ENCODE data around the gene OSBPL3.
A peak's percentile ranks its signal among the peaks of the same experiment; 100 is the strongest.

The OSBPL3 gene

GRCh38 chr7:24786306-24786705 is 193.7 kb downstream of the OSBPL3 start:
- no peak for DNase-seq

DNA sequence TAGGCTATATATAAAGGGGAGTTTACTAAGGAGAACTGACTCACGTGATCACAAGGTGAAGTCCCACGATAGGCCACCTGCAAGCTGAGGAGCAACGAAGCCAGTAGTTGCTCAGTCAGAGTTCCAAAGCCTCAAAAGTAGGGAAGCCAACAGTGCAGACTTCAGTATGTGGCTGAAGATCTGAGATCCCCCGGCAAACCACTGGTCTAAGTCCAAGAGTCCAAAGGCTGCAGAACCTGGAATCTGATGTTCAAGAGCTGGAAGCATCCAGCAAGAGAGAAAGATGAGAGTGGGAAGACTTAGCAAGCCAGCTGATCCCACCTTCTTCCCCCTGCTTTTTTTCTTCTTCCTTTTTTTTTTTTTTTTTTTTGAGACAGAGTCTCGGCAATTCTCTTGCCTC is 195.7 kb downstream of the OSBPL3 start:
- no peak for DNase-seq

GRCh38 chr7:24783698-24784097 is 196.3 kb downstream of the OSBPL3 start:
- no peak for DNase-seq

- DNase-seq: no peak
Observed at GRCh38 chr7:24781106-24781505, 198.9 kb downstream of the OSBPL3 start.

GRCh38 chr7:24779283-24779655 is 200.7 kb downstream of the OSBPL3 start:
- DNase-seq: no peak

- DNase-seq: no peak
Observed at GRCh38 chr7:24778543-24779282, 201.3 kb downstream of the OSBPL3 start.

DNA sequence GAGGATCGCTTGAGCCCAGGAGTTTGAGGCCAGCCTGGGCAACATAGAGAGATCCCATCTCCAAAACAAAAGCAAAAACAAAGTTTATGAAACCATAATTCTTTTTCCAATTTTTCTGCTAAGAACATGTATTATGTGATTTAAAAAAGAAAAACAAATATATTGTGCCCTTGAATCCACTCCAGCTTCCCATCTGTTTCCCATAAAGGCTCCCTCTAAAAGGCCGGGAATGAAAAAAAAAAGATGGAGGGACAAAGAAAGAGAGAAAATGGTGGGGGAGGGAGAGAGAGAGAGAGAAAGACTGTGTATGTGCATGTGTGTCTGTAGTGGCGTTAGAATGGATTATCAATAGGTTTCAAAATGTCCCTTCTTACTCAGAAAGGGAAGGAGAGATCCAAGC is 202.2 kb downstream of the OSBPL3 start:
- DNase-seq: no peak

GRCh38 chr7:24773646-24774045 is 206.3 kb downstream of the OSBPL3 start:
- no peak for DNase-seq

GRCh38 chr7:24769851-24770250 is 210.1 kb downstream of the OSBPL3 start:
- DNase-seq: no peak

DNA sequence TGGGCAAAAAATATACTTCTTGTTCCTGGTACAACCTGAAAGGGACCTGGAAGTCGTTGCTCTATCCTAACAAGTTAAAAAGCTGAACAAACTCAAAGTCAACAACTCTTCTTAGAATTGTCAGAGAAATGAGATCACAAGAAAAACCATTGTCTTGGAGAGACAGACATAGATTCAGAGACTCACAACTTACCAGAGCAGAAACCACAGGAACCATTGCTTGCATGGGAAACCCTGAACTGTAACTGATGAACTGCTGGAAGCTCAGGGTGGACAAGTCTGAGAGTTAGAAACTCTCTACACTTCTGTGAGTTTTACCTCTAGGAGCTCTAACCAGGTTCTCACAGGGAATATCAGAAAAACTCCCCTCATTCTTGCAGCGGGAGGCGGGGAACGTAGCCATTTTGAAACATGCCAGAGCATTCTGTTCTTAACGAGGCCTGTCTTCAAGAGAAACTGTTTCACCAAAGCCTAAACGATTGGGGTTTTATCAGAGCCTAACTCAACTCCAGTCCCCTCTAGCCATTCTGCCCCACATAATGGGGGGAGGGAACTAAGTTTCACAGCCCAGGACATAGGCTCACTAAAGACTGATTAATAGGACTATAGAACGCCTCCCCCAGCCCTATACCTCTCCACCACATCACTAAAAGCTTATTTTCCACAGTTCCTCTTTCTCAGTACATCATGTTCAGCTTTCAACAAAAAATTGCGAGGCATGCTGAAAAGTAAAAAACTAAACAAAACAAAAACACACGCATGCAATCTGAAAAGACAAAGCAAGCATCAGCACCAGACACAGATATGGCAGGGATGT is 210.8 kb downstream of the OSBPL3 start:
- no peak for DNase-seq

DNA sequence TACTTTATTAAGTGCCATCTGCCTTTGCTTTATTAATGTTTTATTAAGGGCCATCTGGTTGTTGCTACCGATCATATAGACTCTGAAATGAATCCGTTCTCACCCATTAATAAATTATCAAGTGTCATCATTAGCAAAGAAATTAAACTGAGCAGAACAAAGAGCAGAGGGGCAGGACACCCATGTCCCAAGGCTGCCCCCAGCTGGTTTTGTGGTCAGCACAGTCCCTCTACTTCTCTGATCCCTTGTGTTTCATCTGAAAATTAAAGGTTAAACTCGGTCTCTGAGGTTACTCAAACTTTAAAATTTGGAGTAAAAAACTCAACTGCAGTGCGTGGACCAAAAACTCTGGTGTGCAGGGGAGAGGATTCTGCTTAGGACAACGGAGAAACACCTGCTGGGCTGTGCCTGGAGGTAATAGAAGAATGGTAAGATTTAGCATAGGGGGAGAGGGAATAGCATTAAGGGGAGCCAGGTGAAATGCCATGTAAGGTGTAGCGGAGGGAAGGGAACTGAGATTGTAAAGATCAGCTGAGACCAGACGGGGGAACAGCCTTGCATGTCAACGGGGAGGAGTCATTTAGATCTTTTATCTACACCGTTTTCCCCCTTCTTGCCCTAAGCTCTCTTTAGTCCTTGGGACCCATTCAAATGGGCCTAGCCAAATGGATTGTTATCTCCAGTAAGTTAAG is 212.0 kb downstream of the OSBPL3 start:
- DNase-seq: no peak

DNA sequence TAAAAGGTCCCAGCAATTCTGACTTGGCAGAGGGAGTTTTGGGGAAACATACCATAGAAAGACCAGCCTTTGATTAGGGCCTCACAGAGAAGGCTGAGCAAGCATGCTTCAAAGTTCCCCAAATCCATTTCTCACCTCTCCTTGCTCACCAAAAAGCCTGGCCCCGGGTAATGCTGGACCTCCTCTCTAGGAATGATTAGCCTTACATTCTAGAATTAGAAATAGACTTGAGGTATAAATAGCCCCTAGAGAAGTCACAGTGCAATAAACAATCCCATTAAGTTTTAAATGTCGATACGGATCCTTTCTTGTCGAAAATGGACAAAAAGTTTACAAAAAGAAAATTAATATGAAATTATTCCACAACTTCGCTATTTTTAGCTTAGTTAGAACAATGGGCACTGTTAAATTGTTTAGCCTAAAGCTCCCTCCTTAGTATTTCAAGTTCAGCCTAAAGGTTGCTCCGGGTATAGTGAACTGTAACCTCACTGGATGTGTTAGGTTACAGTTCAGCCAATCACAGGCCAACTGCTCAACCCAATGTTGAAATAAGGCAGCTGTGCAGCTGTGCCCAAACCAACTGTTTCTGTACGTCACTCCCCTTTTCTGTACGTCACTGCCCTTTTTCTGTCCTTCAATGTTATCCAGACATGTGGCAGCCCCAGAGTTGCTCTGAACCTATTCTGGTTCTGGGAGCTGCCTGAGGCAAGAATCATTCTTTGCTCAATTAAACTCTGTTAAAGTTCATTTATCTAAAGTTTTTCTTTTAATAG is 214.8 kb downstream of the OSBPL3 start:
- DNase-seq: no peak

- no peak for DNase-seq
Observed at GRCh38 chr7:24764011-24764410, 216.0 kb downstream of the OSBPL3 start.

- no peak for DNase-seq
Observed at GRCh38 chr7:24763303-24763901, 216.6 kb downstream of the OSBPL3 start.

GRCh38 chr7:24762771-24763170 is 217.2 kb downstream of the OSBPL3 start:
- DNase-seq: no peak

DNA sequence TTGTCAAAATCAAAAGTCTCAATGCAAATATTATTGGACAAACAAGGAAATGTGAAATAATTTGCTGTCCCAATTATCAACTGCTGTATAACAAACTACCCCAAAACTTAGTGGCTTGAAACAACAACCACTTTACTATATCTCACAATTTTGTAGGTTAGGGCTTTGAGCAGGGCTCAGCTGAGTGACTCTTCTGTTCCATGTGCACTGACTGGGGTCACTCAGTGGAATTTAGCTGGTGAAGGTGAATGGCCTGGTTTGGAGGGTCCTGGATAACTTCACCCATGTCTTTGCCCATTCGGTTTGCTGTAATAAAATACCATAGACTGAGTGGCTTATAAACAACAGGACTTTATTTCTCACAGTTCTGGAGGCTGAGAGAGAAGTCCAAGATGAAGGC is 219.0 kb downstream of the OSBPL3 start:
- DNase-seq: no peak

DNA sequence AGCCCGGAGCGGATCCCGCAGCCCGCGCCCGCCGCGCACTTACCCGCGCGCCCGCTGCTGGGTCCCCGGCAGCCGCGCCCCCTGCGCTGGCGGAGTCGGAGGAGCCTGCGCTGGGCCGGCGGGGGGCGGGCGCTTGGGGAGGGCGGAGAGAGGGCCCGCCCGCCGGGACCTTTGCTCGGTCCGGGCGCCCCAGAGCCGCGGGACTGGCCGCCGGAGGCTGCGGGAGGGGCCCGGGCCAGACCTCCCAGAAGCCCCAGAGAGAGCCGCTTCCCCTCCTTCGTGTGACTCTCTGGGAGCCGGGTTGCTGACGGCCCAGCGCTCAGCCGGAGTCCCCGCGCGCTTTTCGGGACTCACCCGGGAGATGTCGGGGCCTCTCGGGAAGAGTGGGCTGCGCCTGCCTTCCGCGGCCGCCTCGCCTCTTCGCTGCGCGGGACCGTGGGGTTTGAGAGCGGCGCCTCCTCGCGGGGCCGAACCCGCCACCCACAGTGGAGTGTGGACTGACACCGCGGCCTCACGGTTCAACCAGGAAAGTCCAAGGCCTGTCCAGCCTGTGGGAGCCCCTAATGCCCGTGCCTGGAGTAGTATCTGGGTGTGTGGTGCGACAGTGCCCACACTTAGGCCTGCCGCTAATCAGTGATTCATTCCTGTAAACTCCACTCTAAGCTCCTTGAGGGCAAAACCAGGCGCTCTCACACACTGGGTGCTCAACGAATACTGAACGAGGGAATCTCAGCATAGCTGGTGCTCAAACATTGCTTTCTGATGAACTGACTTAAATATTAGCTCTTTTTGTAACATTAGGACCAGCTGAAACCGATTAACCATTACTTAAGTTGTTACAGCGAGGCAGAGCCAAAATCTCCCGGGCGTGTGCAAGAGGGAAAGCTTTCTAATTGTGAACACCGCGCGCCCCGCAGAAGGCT is 222.4 kb downstream of the OSBPL3 start, which contains the start of gene GSDME:
Gene GSDME, minus strand, starts transcription at position 112 of the 923 bp plus-strand sequence. CDS start 7,690 bp downstream, outside the sequence.
- DNase-seq: peak; percentile 3

GRCh38 chr7:24756545-24757352 is 223.2 kb downstream of the OSBPL3 start:
- no peak for DNase-seq

- DNase-seq: no peak
Observed at GRCh38 chr7:24755541-24756407, 224.2 kb downstream of the OSBPL3 start.

Data from effector CD4-positive, alpha-beta T cell (primary cell).